K562 (cell line): ENCODE results near the gene COL6A2. TPM values are rescaled to one million over a fixed set of nuclear protein-coding genes. Genes with fewer than 3 reads are reported as not detected.

Source experiments
- ATAC-seq: fragments of 200-7000 bp; cut with Tn5 transposase; 3 replicates; pipeline ENCODE4 v1.9.1; 2020; ENCODE audit warnings: moderate library complexity
- BruUV-seq: library from RNA; stranded (reverse); fragments of 400-500 nt; replicated peaks from 2 replicates; lab custom pipeline; 2021; lab: Mats Ljungman, UMichigan
- CTCF ChIA-PET: fragments of 300-600 bp; formaldehyde crosslinking; extraction: SDS; loops from one replicate; lab custom pipeline; 2021; ENCODE audit warnings: low intra/inter-chr PET ratio; lab: Yijun Ruan, JAX
- POLR2A ChIA-PET: fragments of 300-600, 350-650 bp; sonication (Branson Sonifier 250); formaldehyde crosslinking; extraction: SDS; loops from one replicate; lab custom pipeline; 2021; ENCODE audit warnings: antibody characterized with exemption, inconsistent platforms; lab: Yijun Ruan, JAX
- DNase-seq, 4 experiments: peaks; one replicate each; pipeline versions ENCODE4 v3.0.0 to v3.0.0-alpha.2; 2011 to 2018; ENCODE audit warnings: low spot score in 3 of 4, mixed read lengths in 3 of 4; ENCODE audit errors: extremely low read depth in 1 of 4
- FAIRE-seq: peaks from 2 replicates; lab custom pipeline; 2011; peaks lifted over from hg19 to GRCh38; lab: Jason Lieb, UNC
- H2AFZ ChIP-seq: 2 replicates; pipeline ENCODE4 v1.6.0; 2011; ENCODE audit warnings: low read depth, low read length, control low read depth, inconsistent platforms
- H3K27ac ChIP-seq: fragments of 200-600 bp; 3 replicates; pipeline ENCODE4 v1.8.0; 2011; ENCODE audit warnings: low read depth, mild to moderate bottlenecking, control low read depth, inconsistent platforms, low read length, moderate library complexity, mixed read lengths; ENCODE audit errors: extremely low read depth
- H3K27me3 ChIP-seq, 2 experiments: fragments of 300-600 bp in 1 of 2; 2 replicates in 1 of 2; 3 replicates in 1 of 2; pipeline versions ENCODE4 v1.6.0 to v1.8.0; 2011; ENCODE audit warnings: inconsistent platforms in 2 of 2, low read length in 2 of 2, mild to moderate bottlenecking in 1 of 2, mixed read lengths in 1 of 2, moderate library complexity in 1 of 2; ENCODE audit not compliant: control insufficient read depth in 2 of 2, insufficient read depth in 2 of 2
- H3K36me3 ChIP-seq: fragments of 300-600 bp; 3 replicates; pipeline ENCODE4 v1.8.0; 2011; ENCODE audit warnings: mild to moderate bottlenecking, low read length, inconsistent platforms; ENCODE audit not compliant: control insufficient read depth, insufficient read depth
- H3K4me1 ChIP-seq, 2 experiments: fragments of 200-600 bp in 1 of 2; replicated peaks in 1 of 2; 2 replicates in 1 of 2; 3 replicates in 1 of 2; pipeline versions ENCODE4 v1.5.1 to v1.8.0; 2011; ENCODE audit warnings: inconsistent platforms in 2 of 2, low read length in 2 of 2, mild to moderate bottlenecking in 1 of 2, mixed read lengths in 1 of 2, moderate library complexity in 1 of 2; ENCODE audit not compliant: control insufficient read depth in 2 of 2, insufficient read depth in 2 of 2
- H3K4me2 ChIP-seq: 2 replicates; pipeline ENCODE4 v1.6.1; 2011; ENCODE audit warnings: low read length, control low read depth, inconsistent platforms, mixed read lengths; ENCODE audit not compliant: insufficient read depth
- H3K4me3 ChIP-seq: fragments of 200-600 bp; sonication (generic), shearing (Covaris generic); 2 replicates; pipeline ENCODE4 v1.5.1; 2016; ENCODE audit warnings: control low read depth, inconsistent platforms
- H3K79me2 ChIP-seq: fragments of 200-600 bp; 3 replicates; pipeline ENCODE4 v1.8.0; 2011; ENCODE audit warnings: low read length, inconsistent platforms; ENCODE audit not compliant: control insufficient read depth, insufficient read depth
- H3K9ac ChIP-seq, 2 experiments: 2 replicates each; pipeline versions ENCODE4 v1.6.0 to v1.6.1; 2011; ENCODE audit warnings: low read depth in 2 of 2, low read length in 2 of 2, control low read depth in 1 of 2, inconsistent platforms in 1 of 2, mild to moderate bottlenecking in 1 of 2, mixed read lengths in 1 of 2; ENCODE audit not compliant: insufficient read depth in 1 of 2
- H3K9me1 ChIP-seq: one replicate; pipeline ENCODE4 v1.6.0; 2011; ENCODE audit warnings: inconsistent platforms, mild to moderate bottlenecking, low read length, moderate library complexity; ENCODE audit not compliant: control insufficient read depth, insufficient read depth
- H3K9me3 ChIP-seq: replicated peaks from 2 replicates; pipeline ENCODE4 v1.5.1; 2011; ENCODE audit warnings: low read depth, low read length, inconsistent platforms; ENCODE audit not compliant: control insufficient read depth, insufficient read depth
- H4K20me1 ChIP-seq: replicated peaks from 2 replicates; pipeline ENCODE4 v1.6.1; 2011; ENCODE audit warnings: low read length, inconsistent platforms, mixed read lengths; ENCODE audit not compliant: control insufficient read depth, insufficient read depth
- HMG20A ChIP-seq: fragments of 450-650 bp; formaldehyde crosslinking; conservative IDR thresholded peaks from 2 replicates; pipeline ENCODE4 v1.4.0; 2020; ENCODE audit warnings: mild to moderate bottlenecking, mixed read lengths
- ZNF398 ChIP-seq: fragments of 250-450 bp; sonication (Bioruptor Pico); IDR thresholded peaks from 2 replicates; pipeline ENCODE4 v1.8.0; 2021; ENCODE audit warnings: moderate library complexity, mild to moderate bottlenecking, inconsistent platforms
- WGBS: fragments of 100-300 bp; shearing (Covaris generic); methylation state at CpG from one replicate; pipeline ENCODE4 v1.1.6; 2016; ENCODE audit warnings: low coverage, mixed read lengths; ENCODE audit not compliant: insufficient coverage; ENCODE audit errors: missing lambda C conversion rate; 5-methylcytosine and 5-hydroxymethylcytosine counted together
- in situ Hi-C: fragments of 300-500 bp; cut with MboI; formaldehyde crosslinking; loops from 4 replicates; pipeline ENCODE4 v1.15.0; 2018; ENCODE audit warnings: inconsistent platforms, mixed read lengths
- intact Hi-C: fragments of 100-400 bp; cut with micrococcal nuclease; formaldehyde crosslinking; loops from 2 replicates; pipeline ENCODE4 v1.14.2; 2022
- polyA plus RNA-seq, 8 experiments: library from polyadenylated mRNA; depleted of rRNA in 4 of 8; stranded (reverse) in 5 of 8; unstranded in 3 of 8; fragments of >200 nt; fragmentation: Nextera tagmentation in 2 of 8; fragmentation: Illumina TruSeq in 1 of 8; extraction: Ambion mirVana in 2 of 8; extraction: Trizol in 1 of 8; gene quantifications; 2 replicates each; pipeline versions ENCODE4 v1.2.1 to v1.2.3, GENCODE V29; 2011 to 2014; ENCODE audit warnings: inconsistent platforms in 1 of 8, missing spikeins in 1 of 8
- total RNA-seq, 7 experiments: library from RNA; depleted of rRNA in 6 of 7; stranded (reverse); fragments of >200 nt in 6 of 7; fragmentation: Illumina TruSeq in 2 of 7; extraction: Trizol in 2 of 7; gene quantifications; 2 replicates each; pipeline versions ENCODE4 v1.2.1 to v1.2.3, GENCODE V29; 2011 to 2021; ENCODE audit warnings: low replicate concordance in 1 of 7

Gene COL6A2
- total and polyA plus RNA-seq, 9 of the 15 experiments (the other 6 are each of a cell fraction or from before 2014, with no cell fraction given), result 0.07 to 1.1 (median 0.24) TPM; not detected in 3

GRCh38 chr21:46087641-46088040 lies 10.3 kb upstream of the COL6A2 start:
- no peak for ATAC-seq
- 0% methylated on average over 1 of the region's 1 CpG for WGBS

More at GRCh38 chr21:46087641-46088040, 10.3 kb upstream of the COL6A2 start:
- H4K20me1 ChIP-seq, result no peaks in the 10 kb centered on the region
- no peaks in the 10 kb centered on the region for H3K79me2 ChIP-seq
- TF ChIP-seq ZNF398 (no peak), HMG20A (CRISPR knock-in tag) (no peak)
- in situ Hi-C loops, result no loop called here
- H3K27ac ChIP-seq, result no peak overlapping the region
- H3K9me3 ChIP-seq, result no peaks in the 10 kb centered on the region
- H3K4me1 ChIP-seq, result peaks cover 0 to 10% of the 10 kb centered on the region in 2 experiments; a peak in 2 of 5 replicates
- H2AFZ ChIP-seq, result no peak overlapping the region
- no peaks in the 10 kb centered on the region for H3K9me1 ChIP-seq
- no peak overlapping the region for H3K4me3 ChIP-seq
- no peak overlapping the region for H3K9ac ChIP-seq
- H3K4me2 ChIP-seq, result no peak overlapping the region
- H3K36me3 ChIP-seq, result no peaks in the 10 kb centered on the region
- no peak for FAIRE-seq
- BruUV-seq, result no TSS peak
- peaks cover 26 to 33% of the 10 kb centered on the region in 2 experiments for H3K27me3 ChIP-seq
- ChIA-PET POLR2A (no interaction called here), CTCF (no interaction called here)
- DNase-seq, result no peak
- intact Hi-C loops, result no loop called here
